Measurements from ENCODE around the gene COL1A1. TPM values are rescaled to one million over a fixed set of nuclear protein-coding genes. Genes with fewer than 3 reads are reported as not detected.

COL1A1 gene
- total RNA-seq, 1 experiment from 2014 or later: 104 TPM

GRCh38 chr17:50244771-50245170, 43.3 kb upstream of the COL1A1 start:
- H2AFZ ChIP-seq (ENCODE audit: low read length): no peak overlapping the region
- H2AK5ac ChIP-seq (ENCODE audit: insufficient read length, low read length): no peak overlapping the region
- no peak overlapping the region for H3K4me3 Mint-ChIP-seq
- no peak overlapping the region for H3K27ac Mint-ChIP-seq
- H2BK15ac ChIP-seq (ENCODE audit: low read depth, low read length): no peak overlapping the region
- H3K4me2 ChIP-seq (ENCODE audit: insufficient read depth, insufficient read length, low read length): no peak overlapping the region
- H3K79me1 ChIP-seq (ENCODE audit: insufficient read depth, low read depth, low read length, poor library complexity, severe bottlenecking): no peaks in the 10 kb centered on the region
- H3K18ac ChIP-seq (ENCODE audit: insufficient read length, low read depth, low read length): no peak overlapping the region
- no peak overlapping the region for H3T11ph ChIP-seq (ENCODE audit: low read length)
- DNase-seq: no peak
- H3K9me3 Mint-ChIP-seq: peaks cover 29 to 30% of the 10 kb centered on the region in 2 experiments
- no peaks in the 10 kb centered on the region for H4K20me1 ChIP-seq (ENCODE audit: control insufficient read depth, insufficient read depth, insufficient read length)
- H3K27me3 ChIP-seq (ENCODE audit: insufficient read depth, low read length): no peaks in the 10 kb centered on the region
- H4K91ac ChIP-seq (ENCODE audit: insufficient read length, low read depth, low read length): no peak overlapping the region
- H4K8ac ChIP-seq (replicated peaks; ENCODE audit: insufficient read length, low read depth, low read length): no peak overlapping the region
- no peaks in the 10 kb centered on the region for H3K4me1 Mint-ChIP-seq
- H3K4ac ChIP-seq (ENCODE audit: low read depth, low read length): no peak overlapping the region
- H3K9me3 ChIP-seq (ENCODE audit: control insufficient read depth, low read depth, low read length): no peaks in the 10 kb centered on the region
- H3K27me3 Mint-ChIP-seq (ENCODE audit: low read depth): peaks cover 13% of the 10 kb centered on the region
- H3K23me2 ChIP-seq (ENCODE audit: insufficient read length, low read depth, low read length, poor library complexity, severe bottlenecking): no peaks in the 10 kb centered on the region
- H3K56ac ChIP-seq (ENCODE audit: insufficient read length, low read depth, low read length): no peak overlapping the region
- H3K23ac ChIP-seq (ENCODE audit: insufficient read length, low read depth, low read length): no peak overlapping the region
- TF ChIP-seq CTCF (conservative IDR thresholded peaks at IDR 0.05): no peak
- peaks cover 1 to 10% (median 5%) of the 10 kb centered on the region in 3 experiments; a peak in 6 of 7 replicates for H3K36me3 Mint-ChIP-seq (ENCODE audit: insufficient read depth in 1 of 3, low read depth in 3 of 3)
- no peaks in the 10 kb centered on the region for H3K4me1 ChIP-seq (ENCODE audit: insufficient read depth, low read length)
- no peak overlapping the region for H3K27ac ChIP-seq (ENCODE audit: insufficient read length, low read depth, low read length)
- H3K9ac ChIP-seq (ENCODE audit: extremely low read depth, insufficient read length, low read length): no peak overlapping the region
- no peaks in the 10 kb centered on the region for H3K79me2 ChIP-seq (ENCODE audit: insufficient read depth, low read length)
- H3K14ac ChIP-seq (ENCODE audit: insufficient read depth, low read length): no peak overlapping the region
- no peak overlapping the region for H4K5ac ChIP-seq (ENCODE audit: insufficient read length, low read depth, low read length)
- no peak overlapping the region for H2BK12ac ChIP-seq (ENCODE audit: insufficient read length, low read depth, low read length)
- no peak overlapping the region for H2BK5ac ChIP-seq (ENCODE audit: insufficient read length, low read length)
- no CpG with 5 or more reads among the region's 6 CpGs for WGBS (ENCODE audit: extremely low coverage, insufficient read length, low lambda C conversion rate)
- no peak overlapping the region for H2BK120ac ChIP-seq (ENCODE audit: low read depth, low read length, poor library complexity, severe bottlenecking)
- no peak overlapping the region for H2BK20ac ChIP-seq (ENCODE audit: low read depth, low read length, poor library complexity, severe bottlenecking)

Data from H9 (cell line).